ENCODE measurements around the gene LIN7B.
A peak's percentile ranks its signal among the peaks of the same experiment; 100 is the strongest.
"Not testable (repeated sequence)": the region's sequence is repeated elsewhere in the genome, so short reads cannot be mapped to it uniquely, and the experiment has no call there.

The LIN7B gene

GRCh38 chr19:49146408-49146770 is 32.2 kb downstream of the LIN7B start:
- H3K27ac Mint-ChIP-seq, ATAC-seq, DNase-seq, H3K9me3 Mint-ChIP-seq: not testable (repeated sequence)
- H3K4me3 Mint-ChIP-seq, result peak overlapping the region; percentile 47 to 77
- H3K27me3 Mint-ChIP-seq, result peaks cover 79% of the 10 kb centered on the region
- peaks cover 60% of the 10 kb centered on the region for H3K4me1 Mint-ChIP-seq

DNA sequence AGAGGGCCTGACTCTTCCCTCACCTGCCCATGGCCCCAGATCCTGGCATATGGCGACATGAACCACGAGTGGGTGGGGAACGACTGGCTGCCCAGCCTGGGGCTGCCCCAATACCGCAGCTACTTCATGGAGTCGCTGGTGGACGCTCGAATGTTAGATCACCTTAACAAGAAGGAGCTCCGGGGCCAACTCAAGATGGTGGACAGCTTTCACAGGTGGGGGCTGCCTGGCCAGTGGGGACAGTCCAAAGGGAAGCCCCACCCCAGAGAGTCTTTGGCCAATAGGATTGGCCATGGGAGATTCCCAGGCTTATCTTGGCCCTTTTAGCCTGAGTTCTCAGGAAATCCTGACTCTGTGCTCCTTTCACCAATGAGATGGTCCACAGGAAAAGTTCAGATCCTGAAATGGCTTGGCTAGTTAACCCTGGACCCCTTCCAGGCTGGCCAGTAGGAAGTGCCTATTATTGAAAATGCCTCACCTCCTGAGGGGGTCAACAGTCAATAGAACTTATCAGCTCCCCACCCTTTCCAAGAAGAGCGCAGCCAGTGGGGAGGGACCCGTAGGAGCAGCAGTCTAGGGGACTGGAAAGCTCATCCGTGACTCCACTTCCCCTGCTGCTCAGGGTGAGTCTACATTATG is 34.0 kb downstream of the LIN7B start:
- Mint-ChIP-seq H3K27ac (no peak overlapping the region), H3K4me3 (peak overlapping the region; percentile 55 to 69), H3K27me3 (peaks cover 83% of the 10 kb centered on the region), H3K4me1 (peaks cover 53% of the 10 kb centered on the region), H3K9me3 (no peaks in the 10 kb centered on the region)
- no peak for DNase-seq
- ATAC-seq, result no peak

DNA sequence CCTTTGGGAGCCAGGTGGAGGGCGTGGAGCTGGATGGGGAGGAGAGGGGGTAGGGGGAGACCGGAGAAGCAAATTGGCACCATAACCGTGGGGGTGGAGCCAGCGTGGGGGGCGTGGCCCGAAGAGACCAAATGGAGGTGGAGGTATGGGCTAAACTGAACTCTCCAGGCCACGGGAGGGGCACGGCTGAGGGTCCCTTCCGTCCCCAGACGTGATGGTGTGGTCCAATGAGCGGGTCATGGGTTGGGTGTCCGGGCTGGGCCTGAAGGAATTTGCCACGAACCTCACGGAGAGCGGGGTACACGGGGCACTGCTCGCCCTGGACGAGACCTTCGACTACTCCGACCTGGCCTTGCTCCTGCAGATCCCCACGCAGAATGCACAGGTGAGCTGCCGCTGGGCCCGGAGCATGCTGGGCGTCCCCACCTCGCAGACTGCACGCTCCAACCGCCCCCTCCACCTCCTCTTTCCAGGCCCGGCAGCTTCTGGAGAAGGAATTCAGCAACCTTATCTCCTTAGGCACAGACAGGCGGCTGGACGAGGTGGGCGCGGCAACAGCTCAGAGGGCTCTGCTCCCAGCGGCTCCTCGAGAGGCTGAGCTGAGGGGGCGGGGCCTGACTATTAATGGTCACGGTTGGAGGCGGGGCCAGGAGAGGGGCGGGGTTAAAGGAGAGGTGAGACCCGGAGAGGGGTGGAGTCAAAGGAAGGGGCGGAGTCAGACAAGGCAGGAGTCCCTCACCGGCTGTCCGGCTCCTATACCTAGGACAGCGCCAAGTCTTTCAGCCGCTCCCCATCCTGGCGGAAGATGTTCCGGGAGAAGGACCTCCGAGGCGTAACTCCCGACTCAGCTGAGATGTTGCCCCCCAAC is 34.8 kb downstream of the LIN7B start:
- peaks cover 89% of the 10 kb centered on the region for H3K27me3 Mint-ChIP-seq
- peaks cover 50% of the 10 kb centered on the region for H3K4me1 Mint-ChIP-seq
- H3K9me3 Mint-ChIP-seq, result peaks cover 0 to 4% of the 10 kb centered on the region in 2 donors
- peak; percentile 51 for ATAC-seq
- H3K27ac Mint-ChIP-seq, result peak overlapping the region in 1 of 2 donors; percentile 59
- peak; percentile 86 to 87 for DNase-seq
- peak overlapping the region; percentile 84 to 92 for H3K4me3 Mint-ChIP-seq

GRCh38 chr19:49149652-49150105 is 35.5 kb downstream of the LIN7B start:
- Mint-ChIP-seq H3K27ac (no peak overlapping the region), H3K27me3 (peaks cover 96% of the 10 kb centered on the region), H3K9me3 (peaks cover 0 to 10% of the 10 kb centered on the region in 2 donors), H3K4me3 (peak overlapping the region; percentile 84 to 92), H3K4me1 (peaks cover 50% of the 10 kb centered on the region)
- DNase-seq (no peak), ATAC-seq (no peak)

- H3K4me3 Mint-ChIP-seq, result peak overlapping the region; percentile 84 to 92
- H3K9me3 Mint-ChIP-seq, result peaks cover 0 to 13% of the 10 kb centered on the region in 2 donors
- DNase-seq (peak; percentile 52 to 55), ATAC-seq (peak; percentile 41)
- peaks cover 49% of the 10 kb centered on the region for H3K4me1 Mint-ChIP-seq
- peak overlapping the region in 1 of 2 donors; percentile 46 for H3K27ac Mint-ChIP-seq
- peaks cover 100% of the 10 kb centered on the region for H3K27me3 Mint-ChIP-seq
These were observed 36.2 kb downstream of the LIN7B start for GRCh38 chr19:49150106-49150943.

- ATAC-seq, result no peak
- no peak for DNase-seq
- H3K27me3 Mint-ChIP-seq, result peaks cover 100% of the 10 kb centered on the region
- H3K9me3 Mint-ChIP-seq, result peaks cover 0 to 13% of the 10 kb centered on the region in 2 donors
- H3K27ac Mint-ChIP-seq, result no peak overlapping the region
- H3K4me3 Mint-ChIP-seq, result peak overlapping the region; percentile 84 to 92
- H3K4me1 Mint-ChIP-seq, result peaks cover 43% of the 10 kb centered on the region
These were observed 36.7 kb downstream of the LIN7B start for GRCh38 chr19:49150944-49151243.

DNA sequence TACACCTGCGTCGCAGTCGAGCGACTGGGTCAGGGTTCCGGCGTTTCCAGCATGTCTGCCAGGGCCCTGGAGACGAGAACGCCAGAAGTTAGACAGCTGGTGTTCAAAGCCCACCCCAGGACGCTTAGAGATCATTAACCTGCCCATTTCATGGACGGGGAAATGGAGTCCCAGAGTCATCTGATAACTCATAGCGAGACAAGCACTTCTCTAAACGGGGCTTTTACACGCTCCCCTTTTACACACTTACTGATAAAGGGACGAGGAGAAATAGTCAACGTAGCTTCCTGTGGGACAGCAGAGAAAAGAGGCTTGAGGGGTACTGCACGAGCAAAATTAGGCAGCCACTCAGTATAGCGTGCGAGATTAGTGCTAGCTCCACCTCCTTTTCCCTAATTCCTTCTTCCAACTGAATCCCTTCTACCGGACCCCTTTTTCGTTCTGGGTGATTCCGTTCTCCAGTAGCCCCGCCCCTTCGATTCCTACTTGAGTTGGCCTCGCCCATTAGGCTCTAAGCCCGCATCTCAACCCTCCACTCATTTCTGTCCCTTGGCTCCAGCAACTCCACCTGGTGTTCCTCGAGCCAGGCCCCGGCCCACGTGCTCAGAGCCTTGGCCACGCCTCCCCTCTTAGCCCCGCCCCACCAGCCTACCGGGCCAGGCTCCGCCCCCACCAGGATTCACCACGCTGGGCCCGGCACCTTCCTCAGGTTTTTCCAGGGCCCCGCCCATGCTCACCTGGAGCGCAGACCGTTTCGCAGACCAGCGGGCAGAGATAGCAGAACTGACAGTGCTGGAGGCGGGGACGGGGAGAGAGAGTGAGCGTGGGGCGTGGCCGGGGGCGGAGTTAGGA is 37.3 kb downstream of the LIN7B start:
- Mint-ChIP-seq H3K27me3 (peaks cover 100% of the 10 kb centered on the region), H3K4me1 (peaks cover 37% of the 10 kb centered on the region), H3K4me3 (peak overlapping the region; percentile 68 to 92), H3K27ac (no peak overlapping the region), H3K9me3 (peaks cover 0 to 13% of the 10 kb centered on the region in 2 donors)
- ATAC-seq (no peak), DNase-seq (peak in 1 of 2 donors; percentile 42)

DNA sequence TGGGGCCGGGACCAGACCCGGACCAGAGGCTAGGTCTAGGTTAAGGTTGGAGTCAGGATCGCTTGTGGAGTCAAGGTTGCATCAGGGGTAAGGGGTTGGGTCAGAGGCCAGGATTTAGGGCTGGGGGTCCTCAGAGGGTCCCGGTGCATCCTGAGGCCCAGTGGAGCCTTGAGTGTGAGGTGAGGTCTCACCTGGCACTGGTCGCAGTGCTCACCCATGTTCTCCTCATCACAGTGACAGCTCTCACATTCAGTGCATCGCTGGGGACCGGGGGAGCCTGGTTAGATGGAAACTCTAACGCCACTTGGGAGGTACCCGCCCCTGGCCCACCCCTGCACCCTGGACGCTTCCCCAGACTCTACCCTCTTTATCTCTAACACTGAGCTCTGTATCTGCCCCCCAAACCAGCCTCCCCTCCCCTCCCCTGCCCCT is 38.0 kb downstream of the LIN7B start:
- H3K4me1 Mint-ChIP-seq, result peaks cover 37% of the 10 kb centered on the region
- ATAC-seq, result peak; percentile 9
- no peak overlapping the region for H3K27ac Mint-ChIP-seq
- no peak overlapping the region for H3K4me3 Mint-ChIP-seq
- H3K27me3 Mint-ChIP-seq, result peaks cover 100% of the 10 kb centered on the region
- H3K9me3 Mint-ChIP-seq, result peaks cover 0 to 13% of the 10 kb centered on the region in 2 donors
- no peak for DNase-seq

- no peak overlapping the region for H3K4me3 Mint-ChIP-seq
- peaks cover 39% of the 10 kb centered on the region for H3K4me1 Mint-ChIP-seq
- no peak for ATAC-seq
- no peak overlapping the region for H3K27ac Mint-ChIP-seq
- DNase-seq, result no peak
- H3K9me3 Mint-ChIP-seq, result peaks cover 0 to 13% of the 10 kb centered on the region in 2 donors
- peaks cover 100% of the 10 kb centered on the region for H3K27me3 Mint-ChIP-seq
These were observed 39.1 kb downstream of the LIN7B start for GRCh38 chr19:49153167-49153809.

GRCh38 chr19:49154279-49154678 is 40.1 kb downstream of the LIN7B start:
- H3K27me3 Mint-ChIP-seq, result peaks cover 100% of the 10 kb centered on the region
- ATAC-seq, result no peak
- H3K9me3 Mint-ChIP-seq, result peaks cover 0 to 13% of the 10 kb centered on the region in 2 donors
- no peak for DNase-seq
- peaks cover 33% of the 10 kb centered on the region for H3K4me1 Mint-ChIP-seq
- H3K4me3 Mint-ChIP-seq, result no peak overlapping the region
- H3K27ac Mint-ChIP-seq, result no peak overlapping the region

DNA sequence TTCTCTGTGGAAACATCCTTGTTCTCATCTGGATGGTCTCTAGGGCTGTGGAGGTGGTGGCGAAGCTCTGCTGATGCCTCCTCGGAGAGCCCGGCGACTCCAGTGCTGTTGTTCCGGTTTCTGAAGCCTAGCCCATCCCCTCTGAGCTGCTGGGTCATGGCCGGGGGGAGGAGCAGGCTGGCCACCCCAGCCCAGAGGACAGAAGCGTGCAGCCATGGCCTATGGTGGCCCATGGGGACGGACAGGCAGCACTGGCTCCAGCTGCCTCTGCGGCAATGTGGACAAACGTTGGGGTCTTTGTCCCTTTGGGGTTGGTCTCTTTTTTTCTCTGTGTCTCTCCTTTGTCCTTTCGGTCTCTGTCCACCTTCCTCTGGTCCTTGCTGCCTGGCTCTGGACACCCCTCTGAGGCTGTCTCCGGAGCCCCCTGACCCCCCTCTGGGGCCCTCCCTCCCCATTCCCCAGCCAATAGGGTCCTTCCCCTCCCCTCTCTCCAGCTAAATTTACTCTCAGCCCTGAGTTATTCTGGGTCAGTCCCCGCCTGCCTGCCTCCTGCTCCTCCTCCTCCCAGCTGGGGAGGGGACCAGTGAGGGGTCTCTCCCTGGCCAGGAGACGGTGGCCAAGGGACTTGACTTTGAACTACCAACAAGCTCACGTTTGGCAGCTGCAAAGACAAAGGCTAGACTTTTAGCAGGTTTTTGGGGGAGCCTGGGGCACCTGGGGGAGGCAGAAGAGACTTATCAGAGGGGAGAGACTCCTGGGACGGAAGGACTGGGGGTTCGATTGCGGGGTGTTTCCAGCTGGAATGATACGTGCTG is 41.0 kb downstream of the LIN7B start, which contains the start of gene HRC:
TSS of gene HRC (minus strand) at position 392 of the 815 bp plus-strand sequence. CDS start at position 233, 159 bp downstream.
- H3K4me1 Mint-ChIP-seq, result peaks cover 24% of the 10 kb centered on the region
- H3K27me3 Mint-ChIP-seq, result peaks cover 100% of the 10 kb centered on the region
- ATAC-seq (no peak), DNase-seq (no peak)
- no peak within 1 kb of the TSS for H3K27ac Mint-ChIP-seq
- H3K9me3 Mint-ChIP-seq, result peaks cover 0 to 13% of the 10 kb centered on the region in 2 donors
- no peak within 1 kb of the TSS for H3K4me3 Mint-ChIP-seq

DNA sequence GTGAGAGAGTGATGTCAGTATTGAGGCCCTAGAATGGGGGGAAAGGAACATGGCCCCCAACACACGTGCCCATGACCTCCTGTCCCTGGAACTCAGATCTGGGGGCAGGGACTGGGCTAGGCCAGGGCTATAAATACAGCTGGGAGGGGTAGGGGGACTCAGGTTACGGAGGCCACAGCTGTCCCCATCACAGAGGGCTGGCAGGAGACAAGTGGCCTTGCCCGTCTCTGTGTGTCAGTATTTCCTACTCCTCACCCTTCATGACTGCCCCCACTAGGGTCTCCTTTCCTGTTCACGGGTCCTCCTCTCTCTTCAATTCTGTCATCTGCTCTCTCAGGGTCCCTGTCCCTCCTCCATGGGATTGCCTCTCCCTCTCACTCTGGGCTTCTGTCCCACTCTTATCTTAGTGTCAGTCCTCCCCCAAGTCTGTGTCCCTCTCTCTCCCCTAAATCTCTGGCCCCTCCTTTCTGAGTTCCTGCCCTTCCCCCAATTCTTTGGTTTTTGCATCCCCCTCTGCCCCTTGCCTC is 41.7 kb downstream of the LIN7B start:
- no peak for ATAC-seq
- Mint-ChIP-seq H3K9me3 (peaks cover 0 to 13% of the 10 kb centered on the region in 2 donors), H3K27ac (no peak overlapping the region), H3K27me3 (peaks cover 100% of the 10 kb centered on the region), H3K4me3 (no peak overlapping the region), H3K4me1 (peaks cover 19% of the 10 kb centered on the region)
- no peak for DNase-seq

GRCh38 chr19:49157445-49158224 is 43.5 kb downstream of the LIN7B start, which contains the start of gene TRPM4:
Gene TRPM4, plus strand, starts transcription at chr19:49157792. Its CDS starts 75 bp downstream, at chr19:49157867.
- ATAC-seq (peak; percentile 61), DNase-seq (no peak)
- Mint-ChIP-seq H3K4me1 (peaks cover 8% of the 10 kb centered on the region), H3K27ac (no peak within 1 kb of the TSS), H3K4me3 (peak within 1 kb of the TSS; percentile 59 to 64), H3K9me3 (peaks cover 0 to 13% of the 10 kb centered on the region in 2 donors), H3K27me3 (peaks cover 86% of the 10 kb centered on the region)
